ENCODE data around the gene C5orf22.

Gene C5orf22

GRCh38 chr5:31531888-31532547 is at the start of gene C5orf22, which contains the start of gene DROSHA:
TSS of gene C5orf22 (plus strand) at chr5:31532301. CDS start at chr5:31532393, 92 bp downstream.
TSS of gene DROSHA (minus strand) at chr5:31532093. CDS start at chr5:31529059, 3,034 bp downstream.
- no peaks in the 10 kb centered on the region for H3K9me3 ChIP-seq (ENCODE audit: low read length)
- peak within 1 kb of the TSS; percentile 75 to 86 for H3K4me3 ChIP-seq (ENCODE audit: low read depth in 1 of 2, low read length in 2 of 2)
- peaks cover 34% of the 10 kb centered on the region for H3K36me3 ChIP-seq (ENCODE audit: insufficient read depth, low read length)
- H3K9ac ChIP-seq (ENCODE audit: low read length), result peak within 1 kb of the TSS; percentile 50
- H3K4me1 ChIP-seq (ENCODE audit: insufficient read depth, low read length), result peaks cover 22% of the 10 kb centered on the region
- no peaks in the 10 kb centered on the region for H3K27me3 ChIP-seq (ENCODE audit: control insufficient read depth in 1 of 2, insufficient read depth in 2 of 2, low read length in 2 of 2)
- H3K27ac ChIP-seq (ENCODE audit: low read depth, low read length), result peak within 1 kb of the TSS; percentile 71

GRCh38 chr5:31485376-31486207 is 46.5 kb upstream of the C5orf22 start:
- Histone ChIP-seq H3K36me3 (ENCODE audit: insufficient read depth, low read length) (peaks cover 22% of the 10 kb centered on the region), H3K9me3 (ENCODE audit: low read length) (no peaks in the 10 kb centered on the region), H3K4me3 (ENCODE audit: low read depth in 1 of 2, low read length in 2 of 2) (no peak overlapping the region), H3K9ac (ENCODE audit: low read length) (no peak overlapping the region), H3K4me1 (ENCODE audit: insufficient read depth, low read length) (no peaks in the 10 kb centered on the region), H3K27ac (ENCODE audit: low read depth, low read length) (no peak overlapping the region), H3K27me3 (ENCODE audit: control insufficient read depth in 1 of 2, insufficient read depth in 2 of 2, low read length in 2 of 2) (no peaks in the 10 kb centered on the region)

GRCh38 chr5:31486441-31486840 is 45.7 kb upstream of the C5orf22 start:
- H3K4me1 ChIP-seq (ENCODE audit: insufficient read depth, low read length), result no peaks in the 10 kb centered on the region
- H3K27me3 ChIP-seq (ENCODE audit: control insufficient read depth in 1 of 2, insufficient read depth in 2 of 2, low read length in 2 of 2), result no peaks in the 10 kb centered on the region
- no peak overlapping the region for H3K27ac ChIP-seq (ENCODE audit: low read depth, low read length)
- H3K9me3 ChIP-seq (ENCODE audit: low read length), result no peaks in the 10 kb centered on the region
- peaks cover 24% of the 10 kb centered on the region for H3K36me3 ChIP-seq (ENCODE audit: insufficient read depth, low read length)
- H3K9ac ChIP-seq (ENCODE audit: low read length), result no peak overlapping the region
- H3K4me3 ChIP-seq (ENCODE audit: low read depth in 1 of 2, low read length in 2 of 2), result no peak overlapping the region

GRCh38 chr5:31487506-31487905 is 44.6 kb upstream of the C5orf22 start:
- no peaks in the 10 kb centered on the region for H3K9me3 ChIP-seq (ENCODE audit: low read length)
- H3K36me3 ChIP-seq (ENCODE audit: insufficient read depth, low read length), result peaks cover 21% of the 10 kb centered on the region
- H3K27me3 ChIP-seq (ENCODE audit: control insufficient read depth in 1 of 2, insufficient read depth in 2 of 2, low read length in 2 of 2), result no peaks in the 10 kb centered on the region
- no peak overlapping the region for H3K4me3 ChIP-seq (ENCODE audit: low read depth in 1 of 2, low read length in 2 of 2)
- no peaks in the 10 kb centered on the region for H3K4me1 ChIP-seq (ENCODE audit: insufficient read depth, low read length)
- H3K9ac ChIP-seq (ENCODE audit: low read length), result no peak overlapping the region
- no peak overlapping the region for H3K27ac ChIP-seq (ENCODE audit: low read depth, low read length)

GRCh38 chr5:31492869-31493268 is 39.2 kb upstream of the C5orf22 start:
- Histone ChIP-seq H3K9ac (ENCODE audit: low read length) (no peak overlapping the region), H3K36me3 (ENCODE audit: insufficient read depth, low read length) (peaks cover 46% of the 10 kb centered on the region), H3K9me3 (ENCODE audit: low read length) (no peaks in the 10 kb centered on the region), H3K4me3 (ENCODE audit: low read depth in 1 of 2, low read length in 2 of 2) (no peak overlapping the region), H3K27ac (ENCODE audit: low read depth, low read length) (no peak overlapping the region), H3K4me1 (ENCODE audit: insufficient read depth, low read length) (no peaks in the 10 kb centered on the region), H3K27me3 (ENCODE audit: control insufficient read depth in 1 of 2, insufficient read depth in 2 of 2, low read length in 2 of 2) (no peaks in the 10 kb centered on the region)

GRCh38 chr5:31495336-31495735 is 36.8 kb upstream of the C5orf22 start:
- Histone ChIP-seq H3K4me1 (ENCODE audit: insufficient read depth, low read length) (no peaks in the 10 kb centered on the region), H3K9me3 (ENCODE audit: low read length) (no peaks in the 10 kb centered on the region), H3K36me3 (ENCODE audit: insufficient read depth, low read length) (peaks cover 65% of the 10 kb centered on the region), H3K27ac (ENCODE audit: low read depth, low read length) (no peak overlapping the region), H3K4me3 (ENCODE audit: low read depth in 1 of 2, low read length in 2 of 2) (no peak overlapping the region), H3K9ac (ENCODE audit: low read length) (no peak overlapping the region), H3K27me3 (ENCODE audit: control insufficient read depth in 1 of 2, insufficient read depth in 2 of 2, low read length in 2 of 2) (no peaks in the 10 kb centered on the region)

- Histone ChIP-seq H3K9me3 (ENCODE audit: low read length) (no peaks in the 10 kb centered on the region), H3K27me3 (ENCODE audit: control insufficient read depth in 1 of 2, insufficient read depth in 2 of 2, low read length in 2 of 2) (no peaks in the 10 kb centered on the region), H3K4me3 (ENCODE audit: low read depth in 1 of 2, low read length in 2 of 2) (no peak overlapping the region), H3K27ac (ENCODE audit: low read depth, low read length) (no peak overlapping the region), H3K9ac (ENCODE audit: low read length) (no peak overlapping the region), H3K4me1 (ENCODE audit: insufficient read depth, low read length) (no peaks in the 10 kb centered on the region), H3K36me3 (ENCODE audit: insufficient read depth, low read length) (peaks cover 70% of the 10 kb centered on the region)
These were observed 35.8 kb upstream of the C5orf22 start for GRCh38 chr5:31496301-31496700.

GRCh38 chr5:31496891-31497290 is 35.2 kb upstream of the C5orf22 start:
- Histone ChIP-seq H3K9ac (ENCODE audit: low read length) (no peak overlapping the region), H3K36me3 (ENCODE audit: insufficient read depth, low read length) (peaks cover 75% of the 10 kb centered on the region), H3K4me1 (ENCODE audit: insufficient read depth, low read length) (no peaks in the 10 kb centered on the region), H3K4me3 (ENCODE audit: low read depth in 1 of 2, low read length in 2 of 2) (no peak overlapping the region), H3K9me3 (ENCODE audit: low read length) (no peaks in the 10 kb centered on the region), H3K27me3 (ENCODE audit: control insufficient read depth in 1 of 2, insufficient read depth in 2 of 2, low read length in 2 of 2) (no peaks in the 10 kb centered on the region), H3K27ac (ENCODE audit: low read depth, low read length) (no peak overlapping the region)

- Histone ChIP-seq H3K27ac (ENCODE audit: low read depth, low read length) (no peak overlapping the region), H3K4me3 (ENCODE audit: low read depth in 1 of 2, low read length in 2 of 2) (no peak overlapping the region), H3K9me3 (ENCODE audit: low read length) (no peaks in the 10 kb centered on the region), H3K4me1 (ENCODE audit: insufficient read depth, low read length) (no peaks in the 10 kb centered on the region), H3K27me3 (ENCODE audit: control insufficient read depth in 1 of 2, insufficient read depth in 2 of 2, low read length in 2 of 2) (no peaks in the 10 kb centered on the region), H3K9ac (ENCODE audit: low read length) (no peak overlapping the region), H3K36me3 (ENCODE audit: insufficient read depth, low read length) (peaks cover 78% of the 10 kb centered on the region)
These were observed 31.8 kb upstream of the C5orf22 start for GRCh38 chr5:31500256-31500655.

GRCh38 chr5:31502506-31502905 is 29.6 kb upstream of the C5orf22 start:
- Histone ChIP-seq H3K4me3 (ENCODE audit: low read depth in 1 of 2, low read length in 2 of 2) (no peak overlapping the region), H3K36me3 (ENCODE audit: insufficient read depth, low read length) (peaks cover 61% of the 10 kb centered on the region), H3K9ac (ENCODE audit: low read length) (no peak overlapping the region), H3K27me3 (ENCODE audit: control insufficient read depth in 1 of 2, insufficient read depth in 2 of 2, low read length in 2 of 2) (no peaks in the 10 kb centered on the region), H3K4me1 (ENCODE audit: insufficient read depth, low read length) (no peaks in the 10 kb centered on the region), H3K9me3 (ENCODE audit: low read length) (no peaks in the 10 kb centered on the region), H3K27ac (ENCODE audit: low read depth, low read length) (no peak overlapping the region)

GRCh38 chr5:31504529-31504928 is 27.6 kb upstream of the C5orf22 start:
- Histone ChIP-seq H3K4me3 (ENCODE audit: low read depth in 1 of 2, low read length in 2 of 2) (no peak overlapping the region), H3K4me1 (ENCODE audit: insufficient read depth, low read length) (no peaks in the 10 kb centered on the region), H3K27ac (ENCODE audit: low read depth, low read length) (no peak overlapping the region), H3K36me3 (ENCODE audit: insufficient read depth, low read length) (peaks cover 56% of the 10 kb centered on the region), H3K9ac (ENCODE audit: low read length) (no peak overlapping the region), H3K27me3 (ENCODE audit: control insufficient read depth in 1 of 2, insufficient read depth in 2 of 2, low read length in 2 of 2) (no peaks in the 10 kb centered on the region), H3K9me3 (ENCODE audit: low read length) (no peaks in the 10 kb centered on the region)
